Cardiac septum (tissue), 1 donor: Measurements from ENCODE around the gene MBD3L3. TPM values are rescaled to one million over a fixed set of nuclear protein-coding genes. Genes with fewer than 3 reads are reported as not detected.
A peak's percentile ranks its signal among the peaks of the same experiment; 100 is the strongest.
"Not testable (repeated sequence)": the region's sequence is repeated elsewhere in the genome, so short reads cannot be mapped to it uniquely, and the experiment has no call there.

Source experiments
- DNase-seq: peaks from one replicate; pipeline ENCODE4 v3.0.0-alpha.2; 2020; ENCODE audit warnings: low spot score
- intact Hi-C: fragments of 100-400 bp; cut with DNase I; formaldehyde crosslinking; loops from one replicate; pipeline ENCODE4 v1.14.0; 2022
- total RNA-seq: library from RNA; stranded (reverse); fragmentation: NEBNext Ultra II Directional; extraction: Animal tissue kit (Norgen Biotek cat#: 25700); gene quantifications from one replicate; pipeline ENCODE4 v1.2.1, GENCODE V29; 2021
- donor health status: DM: no; HTN: no; CAD: no.

The MBD3L3 gene
- total RNA-seq, 1 donor from 2014 or later = not detected

- DNase-seq, intact Hi-C loops: not testable (repeated sequence)
These were observed 8.6 kb upstream of the MBD3L3 start for GRCh38 chr19:7067122-7067521.

- intact Hi-C loops = no loop called here
These were observed 5.4 kb upstream of the MBD3L3 start for GRCh38 chr19:7063764-7064418.

GRCh38 chr19:7063339-7063738 is 4.9 kb upstream of the MBD3L3 start:
- no peak for DNase-seq
- intact Hi-C loops = no loop called here

More at GRCh38 chr19:7063764-7064418, 5.4 kb upstream of the MBD3L3 start:
- DNase-seq = no peak

- DNase-seq, intact Hi-C loops: not testable (repeated sequence)
These were observed 1.5 kb upstream of the MBD3L3 start for GRCh38 chr19:7059977-7060376.

- intact Hi-C loops = not testable (repeated sequence)
- DNase-seq = peak; percentile 35
These were observed 2.1 kb downstream of the MBD3L3 start for GRCh38 chr19:7056371-7056770.

- DNase-seq, intact Hi-C loops: not testable (repeated sequence)
These were observed 2.8 kb downstream of the MBD3L3 start for GRCh38 chr19:7055679-7056078.

- intact Hi-C loops, DNase-seq: not testable (repeated sequence)
These were observed 3.7 kb downstream of the MBD3L3 start for GRCh38 chr19:7054635-7055368.

GRCh38 chr19:7052896-7053295 is 5.6 kb downstream of the MBD3L3 start:
- DNase-seq, intact Hi-C loops: not testable (repeated sequence)

- intact Hi-C loops = not testable (repeated sequence)
- DNase-seq = peak; percentile 19
These were observed 7.1 kb downstream of the MBD3L3 start for GRCh38 chr19:7051421-7051820.

- DNase-seq, intact Hi-C loops: not testable (repeated sequence)
These were observed 9.5 kb downstream of the MBD3L3 start, which contains the start of gene MBD3L2 for GRCh38 chr19:7049021-7049420. MBD3L2 (plus strand) TSS chr19:7049321; CDS start chr19:7049374, 53 bp downstream.

GRCh38 chr19:7041563-7041962 is 16.9 kb downstream of the MBD3L3 start:
- intact Hi-C loops = not testable (repeated sequence)

GRCh38 chr19:7040079-7040478 is 18.4 kb downstream of the MBD3L3 start, which contains the start of gene MBD3L4:
MBD3L4 (minus strand) TSS chr19:7040179; CDS start chr19:7040144, 35 bp downstream.
- intact Hi-C loops, DNase-seq: not testable (repeated sequence)

More at GRCh38 chr19:7041563-7041962, 16.9 kb downstream of the MBD3L3 start:
- not testable (repeated sequence) for DNase-seq

- intact Hi-C loops, DNase-seq: not testable (repeated sequence)
These were observed 28.2 kb downstream of the MBD3L3 start, which contains the start of gene MBD3L5 for GRCh38 chr19:7030278-7030677. MBD3L5 (plus strand) TSS chr19:7030578; CDS start chr19:7030612, 34 bp downstream.

GRCh38 chr19:7028790-7029189 is 29.7 kb downstream of the MBD3L3 start:
- intact Hi-C loops, DNase-seq: not testable (repeated sequence)

- intact Hi-C loops, DNase-seq: not testable (repeated sequence)
These were observed 37.1 kb downstream of the MBD3L3 start, which contains the start of gene MBD3L2B for GRCh38 chr19:7021331-7021730. MBD3L2B (minus strand) TSS chr19:7021431; CDS start chr19:7021397, 34 bp downstream.

GRCh38 chr19:7018828-7019227 is 39.6 kb downstream of the MBD3L3 start:
- no peak for DNase-seq
- intact Hi-C loops = no loop called here

GRCh38 chr19:7013678-7014077 is 44.8 kb downstream of the MBD3L3 start:
- no peak for DNase-seq
- intact Hi-C loops = no loop called here

GRCh38 chr19:7010722-7011593 is 47.5 kb downstream of the MBD3L3 start:
- intact Hi-C loops = no loop called here
- DNase-seq = no peak

- intact Hi-C loops = no loop called here
These were observed 50.6 kb downstream of the MBD3L3 start for GRCh38 chr19:7007859-7008258.

More at GRCh38 chr19:7007859-7008258, 50.6 kb downstream of the MBD3L3 start:
- DNase-seq = no peak
